Measurements from ENCODE around the gene CNOT6.
A peak's percentile ranks its signal among the peaks of the same experiment; 100 is the strongest.
"Not testable (repeated sequence)": the region's sequence is repeated elsewhere in the genome, so short reads cannot be mapped to it uniquely, and the experiment has no call there.

Gene CNOT6

GRCh38 chr5:180494060-180494509 is at the start of gene CNOT6:
Gene CNOT6, plus strand, starts transcription at chr5:180494379. Its CDS starts 34,898 bp downstream, at chr5:180529277.
- peak; percentile 71 for DNase-seq

DNA sequence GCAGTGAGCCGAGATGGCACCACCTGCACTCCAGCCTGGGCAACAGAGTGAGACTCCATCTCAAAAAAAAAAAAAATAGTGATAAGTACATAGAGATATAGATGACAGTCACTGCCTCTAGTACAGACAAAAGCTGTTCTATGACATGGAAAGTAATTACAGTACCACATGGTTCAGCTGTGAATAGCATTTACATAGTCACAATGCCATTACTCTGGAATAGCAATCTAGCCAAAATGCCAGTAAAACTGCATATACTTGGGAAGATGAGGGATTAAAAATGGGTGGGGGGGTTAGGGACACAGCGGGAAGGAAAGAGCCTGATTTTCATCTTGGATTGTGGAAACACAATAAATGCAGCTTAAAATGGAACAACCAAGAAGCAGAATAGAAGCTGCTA is 39.4 kb upstream of the CNOT6 start:
- DNase-seq = no peak

GRCh38 chr5:180455872-180456271 is 38.3 kb upstream of the CNOT6 start:
- DNase-seq = no peak

GRCh38 chr5:180456792-180457191 is 37.4 kb upstream of the CNOT6 start:
- DNase-seq = no peak

DNA sequence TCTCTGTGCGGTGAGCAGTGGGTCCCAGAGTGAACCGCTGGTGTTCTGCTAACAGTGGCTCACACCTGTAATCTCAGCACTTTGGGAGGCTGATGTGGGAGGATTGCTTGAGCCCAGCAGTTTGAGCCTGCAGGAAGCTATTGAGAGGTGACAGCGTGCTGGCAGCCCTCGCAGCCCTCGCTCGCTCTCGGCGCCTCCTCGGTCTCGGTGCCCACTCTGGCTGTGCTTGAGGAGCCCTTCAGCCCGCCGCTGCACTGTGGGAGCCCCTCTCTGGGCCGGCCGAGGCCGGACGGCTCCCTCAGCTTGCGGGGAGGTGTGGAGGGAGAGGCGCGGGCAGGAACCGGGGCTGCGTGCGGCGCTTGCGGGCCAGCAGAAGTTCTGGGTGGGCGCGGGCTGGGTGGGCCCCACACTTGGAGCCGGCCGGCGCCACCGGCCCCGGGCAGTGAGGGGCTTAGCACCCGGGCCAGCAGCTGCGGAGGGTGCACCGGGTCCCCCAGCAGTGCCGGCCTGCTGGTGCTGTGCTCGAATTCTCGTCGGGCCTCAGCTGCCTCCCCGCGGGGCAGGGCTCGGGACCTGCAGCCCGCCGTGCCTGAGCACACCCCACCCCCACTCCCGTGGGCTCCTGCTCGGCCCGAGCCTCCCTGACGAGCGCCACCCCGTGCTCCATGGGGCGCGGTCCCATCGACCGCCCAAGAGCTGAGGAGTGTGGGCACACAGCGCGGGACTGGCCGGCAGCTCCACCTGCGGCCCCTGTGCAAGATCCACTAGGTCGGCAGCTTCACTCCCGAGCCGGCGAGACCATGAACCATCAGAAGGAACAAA is 35.1 kb upstream of the CNOT6 start:
- DNase-seq = not testable (repeated sequence)

- DNase-seq = not testable (repeated sequence)
Observed at GRCh38 chr5:180459674-180460142, 34.5 kb upstream of the CNOT6 start.

- DNase-seq = no peak
Observed at GRCh38 chr5:180460834-180461233, 33.3 kb upstream of the CNOT6 start.

- DNase-seq = no peak
Observed at GRCh38 chr5:180461303-180461702, 32.9 kb upstream of the CNOT6 start.

DNA sequence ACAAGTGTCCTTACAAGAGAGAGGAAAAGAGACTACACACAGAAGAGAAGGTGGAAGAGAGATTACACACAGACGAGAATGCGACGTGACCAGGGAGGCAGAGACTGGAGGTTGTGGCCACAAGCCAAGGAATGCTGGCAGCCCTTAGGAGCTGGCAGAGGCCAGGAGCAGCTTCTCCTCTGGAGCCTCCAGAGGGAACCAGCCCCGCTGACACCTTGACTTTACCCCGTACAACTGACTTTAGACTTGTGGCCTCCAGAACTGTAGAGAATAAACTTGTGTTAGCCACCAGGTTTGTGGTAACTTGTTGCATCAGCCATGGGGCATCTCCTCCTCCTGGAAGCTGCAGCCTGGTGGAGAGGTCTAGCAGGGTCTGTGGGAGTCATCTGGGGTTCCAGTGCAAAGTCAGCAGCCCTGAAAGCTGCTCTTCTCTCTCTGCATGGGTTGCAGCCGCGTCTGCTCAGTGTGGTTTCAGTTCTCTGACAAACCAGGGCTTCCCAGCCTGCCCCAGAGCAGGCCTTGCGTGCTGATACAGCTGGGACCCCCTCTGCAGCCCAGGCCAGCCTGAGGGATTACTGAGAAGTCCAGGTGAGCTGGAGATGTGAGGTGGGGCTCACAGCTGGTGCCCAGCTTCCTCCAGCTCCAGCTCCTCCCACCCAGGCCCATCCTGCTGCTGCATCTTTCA is 30.8 kb upstream of the CNOT6 start:
- no peak for DNase-seq

DNA sequence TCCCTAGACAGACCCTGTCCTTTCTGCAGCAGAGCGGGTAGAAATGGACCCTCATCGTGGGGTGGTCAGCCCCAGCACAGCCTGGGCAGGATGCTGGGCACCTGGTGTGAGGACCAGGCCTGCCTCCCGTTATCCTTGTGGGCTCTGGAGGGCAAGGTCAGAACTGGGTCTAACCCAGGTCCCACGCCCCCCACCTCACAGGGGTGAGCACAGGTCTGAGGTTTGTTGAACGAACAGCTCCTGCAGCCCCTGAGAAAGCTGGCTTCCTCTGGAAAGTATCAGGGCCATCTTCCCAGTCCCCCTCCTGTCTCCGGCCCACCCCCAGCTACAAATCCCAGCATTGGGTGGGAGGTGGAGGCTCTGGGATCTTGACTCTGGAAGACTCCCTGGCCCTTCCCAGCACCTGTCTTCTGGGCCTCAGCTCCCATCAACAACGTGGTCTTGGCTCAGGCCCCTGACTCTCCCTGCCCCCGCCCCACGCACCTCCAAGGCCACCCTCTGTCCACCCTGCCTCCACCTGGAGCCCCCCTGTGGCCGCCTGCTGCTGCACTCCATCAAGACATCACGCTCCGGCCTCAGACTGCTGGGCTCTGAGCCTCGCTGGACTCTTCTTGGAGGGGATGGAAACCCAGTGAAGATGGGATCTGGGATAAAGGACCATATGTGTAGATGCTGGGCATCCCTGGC is 30.1 kb upstream of the CNOT6 start:
- DNase-seq = no peak

DNA sequence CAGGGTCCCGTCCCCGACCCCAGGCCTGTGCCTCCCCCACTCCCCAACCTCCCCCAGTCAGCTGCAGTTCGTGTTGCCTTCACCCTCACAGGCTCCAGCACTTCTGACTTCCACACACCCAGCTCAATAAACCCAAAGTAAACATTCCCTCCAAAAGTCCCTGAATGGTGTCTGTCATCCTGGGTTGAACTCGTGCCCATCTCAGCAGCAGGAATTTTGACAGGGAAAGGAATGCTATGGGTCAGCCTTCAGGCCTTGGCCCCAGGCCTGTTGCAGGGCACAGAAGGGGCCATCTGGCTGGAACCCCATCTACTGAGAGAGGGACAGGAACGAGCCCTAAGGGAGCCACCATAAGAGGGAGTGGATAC is 29.6 kb upstream of the CNOT6 start:
- no peak for DNase-seq

DNA sequence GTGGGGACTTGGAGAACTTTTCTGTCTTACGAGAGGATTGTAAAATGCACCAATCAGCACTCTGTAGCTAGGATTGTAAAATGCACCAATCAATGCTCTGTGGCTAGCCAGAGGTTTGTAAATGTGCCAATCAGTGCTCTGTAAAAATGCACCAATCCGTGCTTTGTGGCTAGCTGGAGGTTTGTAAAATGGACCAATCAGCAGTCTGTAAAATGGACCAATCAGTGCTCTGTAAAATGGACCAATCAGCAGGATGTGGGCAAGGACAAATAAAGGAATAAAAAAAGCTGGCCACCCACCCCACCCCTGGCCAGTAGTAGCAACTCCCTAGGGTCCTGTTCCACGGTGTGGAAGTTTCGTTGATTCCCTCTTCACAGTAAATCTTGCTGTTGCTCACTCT is 29.1 kb upstream of the CNOT6 start:
- not testable (repeated sequence) for DNase-seq

- no peak for DNase-seq
Observed at GRCh38 chr5:180466316-180466715, 27.9 kb upstream of the CNOT6 start.

DNA sequence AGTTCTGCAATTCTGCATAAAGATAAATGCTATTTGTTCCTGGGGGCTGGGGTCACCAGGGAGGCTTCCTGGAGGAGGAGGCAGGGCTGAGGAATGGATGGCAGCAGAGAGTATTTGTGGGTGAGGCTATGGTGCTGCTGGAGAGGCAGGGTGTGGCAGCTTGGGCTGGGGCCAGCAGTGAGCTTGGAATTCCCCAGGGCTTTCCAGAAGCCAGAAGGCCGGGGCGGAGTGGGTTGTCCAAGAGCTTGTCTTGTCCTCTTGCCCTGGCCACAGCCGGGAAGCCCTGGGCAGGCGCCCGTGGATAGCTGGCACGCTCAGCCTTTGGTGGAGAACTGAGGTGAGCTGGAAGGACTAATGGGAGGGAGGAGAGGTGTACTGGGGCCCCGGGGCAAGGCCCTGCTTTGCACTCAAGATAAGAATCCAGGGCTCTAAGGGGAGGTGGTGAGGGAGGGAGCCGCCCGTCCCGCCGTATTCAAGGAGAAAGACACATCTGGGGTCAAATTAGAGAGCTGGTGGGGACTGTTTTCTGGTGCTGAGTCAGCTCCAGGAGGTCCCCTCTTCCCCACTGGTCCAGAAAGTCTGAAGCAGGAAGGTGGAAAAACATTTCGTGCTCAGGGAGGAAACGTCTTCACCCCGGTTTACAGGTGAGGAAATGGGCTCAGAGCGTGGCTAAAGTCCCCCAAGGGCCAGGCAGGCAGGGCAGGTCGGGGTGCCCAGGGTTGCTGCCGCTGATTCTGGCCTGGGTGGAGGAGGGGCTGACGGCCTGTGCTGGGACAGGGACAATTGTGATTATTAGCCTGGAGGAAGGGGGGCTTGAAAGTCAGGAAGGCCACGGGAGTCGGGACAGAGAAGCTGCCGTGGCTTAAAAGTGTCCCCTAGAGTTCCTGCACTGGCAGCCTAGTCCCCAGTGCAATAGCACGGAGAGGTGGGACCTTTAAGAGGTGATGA is 26.9 kb upstream of the CNOT6 start:
- no peak for DNase-seq

GRCh38 chr5:180467989-180468731 is 26.0 kb upstream of the CNOT6 start:
- no peak for DNase-seq

DNA sequence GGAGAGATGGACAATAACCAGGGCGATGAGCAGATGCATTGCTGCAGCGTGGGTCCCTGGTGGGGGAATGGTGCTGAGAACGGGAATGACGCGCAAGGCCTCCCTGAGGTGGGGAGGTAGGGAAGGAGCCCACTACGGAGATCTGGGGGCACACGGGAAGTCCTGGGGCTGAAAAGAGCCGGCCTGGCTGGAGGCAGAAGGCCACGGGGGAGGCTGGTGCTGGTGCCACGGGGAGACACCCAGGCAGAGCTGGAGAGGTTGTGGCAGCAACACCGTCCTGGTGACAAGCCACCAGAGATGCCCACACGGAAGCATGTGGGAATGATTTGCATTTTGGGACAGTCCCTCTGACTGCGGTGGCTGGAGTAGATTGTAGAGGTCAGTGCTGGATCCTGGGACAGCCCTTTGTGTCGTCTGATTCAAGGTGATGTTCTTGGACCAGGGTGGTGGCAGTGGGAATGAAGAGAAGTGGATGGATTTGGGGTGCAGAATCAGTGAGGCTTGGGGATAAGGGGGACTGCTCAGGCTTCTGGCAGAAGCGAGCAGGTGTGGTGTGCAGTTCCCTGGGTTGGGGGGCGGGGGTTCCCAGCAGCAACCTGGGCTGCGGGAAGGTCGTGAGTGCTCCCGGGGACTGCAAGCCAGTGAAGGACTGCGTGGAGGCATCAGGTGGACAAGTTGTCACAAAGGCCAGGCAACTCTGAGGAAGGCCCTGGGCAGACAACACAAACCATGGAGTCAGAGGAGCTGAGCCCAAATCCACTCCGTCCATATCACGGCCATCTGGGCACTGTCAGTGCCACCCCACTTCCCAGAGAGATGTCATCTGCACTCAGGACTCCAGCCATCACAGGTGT is 25.2 kb upstream of the CNOT6 start:
- DNase-seq = no peak

GRCh38 chr5:180469586-180469865 is 24.7 kb upstream of the CNOT6 start:
- DNase-seq = no peak

GRCh38 chr5:180469866-180470265 is 24.3 kb upstream of the CNOT6 start:
- DNase-seq = no peak

DNA sequence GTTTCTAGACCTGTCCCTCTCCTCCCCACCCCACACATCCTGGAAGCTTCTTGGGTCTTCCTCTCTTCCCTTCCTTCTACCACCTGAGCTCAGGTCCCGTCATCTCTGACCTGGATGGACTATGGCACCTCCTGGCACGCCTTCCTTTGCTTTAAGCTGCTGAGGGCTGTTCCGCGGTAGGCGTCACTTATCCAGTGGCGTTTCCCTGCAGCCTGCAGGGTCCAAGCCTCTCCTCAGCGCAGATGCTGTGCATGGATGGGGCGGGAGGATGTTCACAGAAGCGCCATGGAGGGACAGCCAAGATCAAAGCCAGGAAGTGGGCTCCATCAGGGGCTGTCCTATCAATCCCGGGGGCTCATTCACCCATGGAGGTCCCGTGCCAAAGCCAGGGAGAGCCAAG is 23.8 kb upstream of the CNOT6 start:
- no peak for DNase-seq

- DNase-seq = no peak
Observed at GRCh38 chr5:180470966-180471582, 23.1 kb upstream of the CNOT6 start.

- no peak for DNase-seq
Observed at GRCh38 chr5:180471866-180472265, 22.3 kb upstream of the CNOT6 start.

All from NCI-H526 treated with DMSO at 0.1 percent for 48 hours (cell line).